HT1080 (cell line): ENCODE results near the gene INSM2. TPM values are rescaled to one million over a fixed set of nuclear protein-coding genes. Genes with fewer than 3 reads are reported as not detected.

Experiments
- DNase-seq: peaks from one replicate; pipeline ENCODE4 v3.0.0-alpha.2; 2015; ENCODE audit warnings: low read depth
- total RNA-seq: library from RNA; depleted of rRNA; stranded (reverse); fragments of >200 nt; shearing (Covaris generic); gene quantifications from 2 replicates; pipeline ENCODE4 v1.2.3, GENCODE V29; 2014; rRNA removed

The INSM2 gene
- total RNA-seq, 1 experiment from 2014 or later = 0.02 TPM

DNA sequence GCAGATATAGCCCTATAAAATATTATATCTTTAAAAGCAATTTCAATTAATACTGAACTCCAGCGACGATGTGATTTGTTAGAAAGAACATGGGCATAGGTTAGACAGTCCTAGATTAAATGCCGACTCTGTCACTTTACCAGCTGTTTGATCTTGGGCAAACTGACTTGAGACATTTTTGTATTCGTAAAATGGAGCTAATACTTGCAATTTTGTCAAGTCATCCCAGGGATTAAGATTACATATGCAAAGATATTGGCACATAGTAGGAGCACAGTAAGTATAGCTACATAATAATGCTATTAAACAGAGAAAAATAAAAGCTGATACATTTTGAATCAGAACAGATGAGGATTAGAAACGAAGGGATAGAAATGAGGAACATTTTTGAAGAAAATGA is 9.0 kb downstream of the INSM2 start:
- no peak for DNase-seq

DNA sequence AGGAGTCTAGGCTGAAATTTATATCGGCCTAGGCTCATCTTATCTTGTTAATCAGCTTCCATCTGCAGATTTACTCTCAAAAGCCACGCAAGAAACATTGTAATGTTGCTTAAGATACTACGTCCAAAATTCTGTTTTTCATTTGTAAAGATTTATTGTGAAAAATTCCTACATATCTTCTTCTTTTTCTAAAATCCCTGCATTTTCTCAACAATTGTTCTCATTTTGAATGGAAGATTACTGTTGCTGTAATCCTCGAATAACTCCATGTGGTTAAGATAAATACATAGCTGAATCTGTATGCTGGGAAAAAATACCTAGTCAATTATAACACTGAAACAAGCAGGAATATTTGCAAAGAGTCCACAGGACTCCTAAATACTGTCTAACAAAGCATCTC is 15.6 kb downstream of the INSM2 start:
- no peak for DNase-seq

DNA sequence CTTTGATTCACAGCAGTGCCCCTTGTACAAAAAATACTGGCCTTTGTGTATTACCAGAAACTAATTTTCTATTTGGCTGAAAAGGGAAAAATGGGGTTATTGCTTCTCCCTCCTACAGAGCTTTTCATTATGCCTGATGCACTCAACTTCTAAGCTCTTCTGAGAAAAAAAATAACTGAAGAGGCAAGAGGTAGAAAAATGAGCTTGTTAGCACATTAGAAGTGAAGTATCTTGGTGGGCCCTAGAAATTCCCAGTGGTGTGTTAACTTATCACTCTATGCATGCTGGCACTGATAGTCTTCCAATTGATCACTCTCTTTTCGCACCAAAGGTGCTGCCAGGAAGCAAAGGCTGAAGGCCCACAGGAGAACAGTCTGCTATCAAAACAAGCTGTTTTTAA is 17.1 kb downstream of the INSM2 start:
- DNase-seq = no peak

DNA sequence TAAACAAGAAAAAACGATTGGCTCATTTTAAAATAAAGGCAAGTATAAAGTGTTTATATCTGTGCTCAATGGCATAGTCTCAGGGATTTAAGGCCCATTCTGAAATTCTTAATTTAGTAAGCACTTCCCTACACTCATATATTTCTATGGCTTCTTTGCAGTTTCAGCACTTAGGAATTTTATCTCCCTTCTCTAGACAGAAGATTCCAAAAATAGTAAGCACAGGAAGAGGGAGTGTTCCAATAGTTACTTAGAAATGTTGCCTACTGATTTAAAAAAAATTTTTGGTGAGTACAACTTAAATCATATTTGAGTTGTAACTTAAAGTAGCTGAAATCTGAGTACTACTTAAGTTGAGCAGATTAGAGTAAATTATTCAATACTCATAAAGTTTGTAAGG is 19.8 kb downstream of the INSM2 start:
- DNase-seq = peak; percentile 42

DNA sequence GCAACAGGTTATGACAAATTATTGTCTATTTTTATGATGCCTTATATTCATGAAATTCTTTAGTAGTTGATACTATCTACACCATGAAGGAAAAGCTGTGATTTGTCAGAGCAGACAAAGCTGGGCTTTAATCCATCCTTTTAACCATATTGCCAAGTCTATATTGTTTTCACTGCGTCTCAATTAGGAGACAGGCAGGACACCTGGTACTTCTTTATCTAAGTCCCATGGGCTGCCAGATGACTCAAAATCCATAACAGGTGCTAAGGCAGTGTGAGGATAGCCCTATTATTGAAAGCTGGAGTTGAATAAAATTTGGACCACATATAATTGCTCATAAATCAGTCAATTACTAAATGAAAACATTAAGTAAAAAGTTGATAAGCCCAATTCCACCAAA is 22.6 kb downstream of the INSM2 start:
- DNase-seq = no peak

DNA sequence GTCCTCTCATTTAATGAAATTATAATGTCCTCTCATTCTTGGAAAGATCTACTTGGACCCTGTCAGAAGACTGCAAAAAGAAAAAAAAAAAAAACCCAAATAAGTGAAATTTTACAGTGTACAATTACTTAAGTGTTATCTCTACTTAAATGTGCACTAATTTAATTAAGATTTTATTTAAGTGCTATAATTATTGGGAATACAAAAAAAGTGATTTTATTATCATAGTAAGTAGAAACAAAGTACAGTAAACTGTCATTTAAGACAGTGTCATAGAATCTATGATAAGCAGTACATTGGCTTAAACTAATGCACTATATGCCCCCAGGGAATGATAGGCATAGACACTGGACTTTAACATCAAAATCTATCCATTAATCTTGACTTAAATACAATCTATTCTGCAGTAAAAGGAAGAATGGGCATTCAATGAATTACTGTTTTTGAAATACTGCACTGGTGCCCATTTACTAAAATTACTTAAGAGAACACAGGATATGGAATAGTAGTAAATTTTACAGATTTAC is 23.3 kb downstream of the INSM2 start:
- no peak for DNase-seq

GRCh38 chr14:35558680-35559079 is 24.7 kb downstream of the INSM2 start:
- DNase-seq = no peak

- no peak for DNase-seq
Observed at GRCh38 chr14:35565871-35566464, 32.0 kb downstream of the INSM2 start.

- DNase-seq = no peak
Observed at GRCh38 chr14:35571598-35571997, 37.6 kb downstream of the INSM2 start.

DNA sequence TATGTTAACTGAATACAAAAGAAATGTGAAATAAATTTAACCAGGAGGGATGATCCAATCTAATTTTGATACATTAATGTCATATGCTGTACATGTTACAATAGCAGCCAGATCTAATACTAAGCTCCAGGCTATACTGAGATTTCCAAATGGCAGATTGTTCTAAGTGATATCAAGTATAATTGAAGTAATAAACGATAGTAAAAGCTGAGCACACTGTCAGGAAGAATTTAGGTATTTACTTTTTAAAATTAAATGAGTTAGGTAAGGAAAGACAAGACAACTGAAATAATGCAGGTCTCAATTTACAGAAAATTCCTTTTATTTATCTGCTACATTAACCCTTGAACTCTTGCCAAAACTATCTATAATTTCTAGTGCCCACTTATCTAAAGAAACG is 39.9 kb downstream of the INSM2 start:
- DNase-seq = no peak

DNA sequence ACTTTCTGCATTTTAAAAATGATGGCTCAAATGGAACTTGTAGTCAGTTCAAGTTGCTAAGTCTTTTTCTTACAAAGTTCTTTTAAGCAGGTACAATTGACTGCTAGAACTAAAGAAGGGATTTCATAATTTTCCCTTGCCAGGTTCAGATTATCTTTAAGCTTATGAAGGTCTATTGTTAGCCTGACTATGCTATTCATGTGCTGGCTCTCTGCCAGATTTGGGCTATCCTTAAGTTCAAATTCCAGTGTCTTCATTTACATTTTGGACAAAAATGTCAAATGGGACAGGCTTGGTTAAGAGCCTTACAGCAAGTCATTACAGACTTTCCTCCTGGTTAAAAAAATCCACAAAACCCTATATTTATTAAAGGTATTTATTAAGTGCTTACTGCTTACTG is 42.3 kb downstream of the INSM2 start:
- no peak for DNase-seq

- no peak for DNase-seq
Observed at GRCh38 chr14:35576856-35577255, 42.9 kb downstream of the INSM2 start.

DNA sequence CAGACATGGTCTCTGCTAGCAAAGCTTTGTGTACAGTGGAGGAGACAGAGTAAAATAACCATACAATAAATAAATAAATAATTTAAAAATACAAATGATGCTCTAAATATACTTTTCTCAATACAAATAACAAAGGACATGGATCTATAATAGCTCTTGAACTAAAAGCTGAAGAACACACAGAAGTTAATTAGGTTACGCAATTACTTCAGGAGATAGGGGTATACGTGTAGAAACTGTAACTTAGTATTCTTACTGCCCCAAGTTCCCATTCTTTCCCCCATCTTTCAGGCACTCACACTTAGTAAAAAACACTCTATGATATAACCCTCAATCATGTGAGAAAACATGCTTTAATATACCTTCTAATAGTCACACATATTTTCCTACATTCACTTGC is 44.2 kb downstream of the INSM2 start:
- DNase-seq = no peak

DNA sequence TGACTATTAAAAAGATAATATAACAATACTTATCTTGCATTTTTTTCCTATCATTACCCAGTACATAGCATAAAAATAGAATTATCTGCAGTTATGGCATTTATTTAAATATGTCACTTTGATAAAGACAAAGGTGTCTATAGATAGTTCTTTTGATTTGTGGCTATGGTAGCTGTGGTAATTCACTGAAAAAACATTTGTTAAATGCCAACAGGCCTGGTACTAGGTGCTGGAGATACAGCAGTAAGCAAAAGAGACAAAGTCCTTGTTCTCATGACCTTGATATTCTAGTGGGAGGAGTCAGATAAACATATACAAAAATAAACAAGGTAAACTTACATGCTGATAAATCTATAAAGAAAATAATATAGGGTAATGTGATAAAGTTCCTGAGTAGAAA is 44.7 kb downstream of the INSM2 start:
- no peak for DNase-seq

Other genes with a start within 250 kb of the INSM2 start
- gene PSMA6, start 241.8 kb upstream of the INSM2 start, total RNA-seq = 343 and 354 TPM in 2 replicates
- gene NFKBIA, start 129.4 kb upstream of the INSM2 start, total RNA-seq = 42.9 and 49.7 TPM in 2 replicates